ENCODE results near the gene PPP2R5C.

GRCh38 chr14:101789222-101789621, 27.7 kb downstream of the PPP2R5C start:
- TF ChIP-seq CTCF (conservative IDR thresholded peaks at IDR 0.05 in 1 of 2, IDR thresholded peaks at IDR 0.05 in 1 of 2; ENCODE audit: extremely low read depth in 1 of 2, insufficient read depth in 1 of 2, low read depth in 1 of 2, low read length in 2 of 2) (no peak), EZH2 (IDR thresholded peaks at IDR 0.05; ENCODE audit: borderline replicate concordance, low read length) (no peak)
